Activated naive CD8-positive, alpha-beta T cell (primary cell): ENCODE measurements around the gene MAP7.

ENCODE experiments used
- H3K27ac Mint-ChIP-seq: one replicate; pipeline ENCODE4 v1.8.0; 2021; ENCODE audit warnings: mixed read lengths
- H3K27me3 Mint-ChIP-seq: one replicate; pipeline ENCODE4 v1.8.0; 2021; ENCODE audit warnings: mixed read lengths
- H3K36me3 Mint-ChIP-seq: one replicate; pipeline ENCODE4 v1.8.0; 2021; ENCODE audit warnings: mixed read lengths
- H3K4me1 Mint-ChIP-seq: one replicate; pipeline ENCODE4 v1.8.0; 2021; ENCODE audit warnings: low read depth, mixed read lengths
- H3K4me3 Mint-ChIP-seq: one replicate; pipeline ENCODE4 v1.8.0; 2021; ENCODE audit warnings: mild to moderate bottlenecking, mixed read lengths
- H3K9me3 Mint-ChIP-seq: one replicate; pipeline ENCODE4 v1.8.0; 2021; ENCODE audit warnings: low read depth, mixed read lengths

MAP7 gene

GRCh38 chr6:136576821-136577220 lies 26.6 kb upstream of the MAP7 start:
- Mint-ChIP-seq H3K9me3 (peaks cover 6% of the 10 kb centered on the region), H3K27ac (no peak overlapping the region), H3K36me3 (peaks cover 40% of the 10 kb centered on the region), H3K27me3 (no peaks in the 10 kb centered on the region), H3K4me3 (no peak overlapping the region), H3K4me1 (no peaks in the 10 kb centered on the region)

GRCh38 chr6:136571496-136571895 lies 21.3 kb upstream of the MAP7 start:
- Mint-ChIP-seq H3K27ac (no peak overlapping the region), H3K4me1 (peaks cover 2% of the 10 kb centered on the region), H3K9me3 (peaks cover 19% of the 10 kb centered on the region), H3K27me3 (no peaks in the 10 kb centered on the region), H3K36me3 (peaks cover 40% of the 10 kb centered on the region), H3K4me3 (no peak overlapping the region)

- Mint-ChIP-seq H3K9me3 (peaks cover 19% of the 10 kb centered on the region), H3K36me3 (peaks cover 39% of the 10 kb centered on the region), H3K27me3 (no peaks in the 10 kb centered on the region), H3K4me3 (no peak overlapping the region), H3K27ac (no peak overlapping the region), H3K4me1 (peaks cover 2% of the 10 kb centered on the region)
These were observed 20.8 kb upstream of the MAP7 start for GRCh38 chr6:136571065-136571464.

GRCh38 chr6:136568129-136568528 lies 17.9 kb upstream of the MAP7 start:
- Mint-ChIP-seq H3K27me3 (no peaks in the 10 kb centered on the region), H3K9me3 (peaks cover 15% of the 10 kb centered on the region), H3K4me3 (no peak overlapping the region), H3K4me1 (peaks cover 2% of the 10 kb centered on the region), H3K27ac (no peak overlapping the region), H3K36me3 (peaks cover 28% of the 10 kb centered on the region)

GRCh38 chr6:136567688-136568087 lies 17.5 kb upstream of the MAP7 start:
- H3K27me3 Mint-ChIP-seq: no peaks in the 10 kb centered on the region
- peaks cover 15% of the 10 kb centered on the region for H3K9me3 Mint-ChIP-seq
- H3K4me1 Mint-ChIP-seq: peaks cover 2% of the 10 kb centered on the region
- H3K4me3 Mint-ChIP-seq: no peak overlapping the region
- H3K27ac Mint-ChIP-seq: no peak overlapping the region
- peaks cover 25% of the 10 kb centered on the region for H3K36me3 Mint-ChIP-seq

- Mint-ChIP-seq H3K4me3 (no peak overlapping the region), H3K27ac (no peak overlapping the region), H3K27me3 (no peaks in the 10 kb centered on the region), H3K36me3 (peaks cover 22% of the 10 kb centered on the region), H3K9me3 (peaks cover 13% of the 10 kb centered on the region), H3K4me1 (peaks cover 2% of the 10 kb centered on the region)
These were observed 16.6 kb upstream of the MAP7 start for GRCh38 chr6:136566851-136567250.

- Mint-ChIP-seq H3K9me3 (peaks cover 6% of the 10 kb centered on the region), H3K27ac (no peak overlapping the region), H3K36me3 (peaks cover 19% of the 10 kb centered on the region), H3K4me3 (no peak overlapping the region), H3K4me1 (peaks cover 2% of the 10 kb centered on the region), H3K27me3 (no peaks in the 10 kb centered on the region)
These were observed 15.8 kb upstream of the MAP7 start for GRCh38 chr6:136566007-136566487.

- Mint-ChIP-seq H3K27ac (no peak overlapping the region), H3K4me1 (peaks cover 2% of the 10 kb centered on the region), H3K9me3 (no peaks in the 10 kb centered on the region), H3K4me3 (no peak overlapping the region), H3K27me3 (no peaks in the 10 kb centered on the region), H3K36me3 (peaks cover 12% of the 10 kb centered on the region)
These were observed 14.0 kb upstream of the MAP7 start for GRCh38 chr6:136564180-136564579.

- peaks cover 2% of the 10 kb centered on the region for H3K4me1 Mint-ChIP-seq
- H3K27me3 Mint-ChIP-seq: no peaks in the 10 kb centered on the region
- no peak overlapping the region for H3K27ac Mint-ChIP-seq
- H3K9me3 Mint-ChIP-seq: no peaks in the 10 kb centered on the region
- no peak overlapping the region for H3K4me3 Mint-ChIP-seq
- peaks cover 14% of the 10 kb centered on the region for H3K36me3 Mint-ChIP-seq
These were observed 13.3 kb upstream of the MAP7 start for GRCh38 chr6:136563386-136564152.

- no peak overlapping the region for H3K4me3 Mint-ChIP-seq
- H3K27me3 Mint-ChIP-seq: no peaks in the 10 kb centered on the region
- H3K9me3 Mint-ChIP-seq: no peaks in the 10 kb centered on the region
- no peak overlapping the region for H3K27ac Mint-ChIP-seq
- H3K36me3 Mint-ChIP-seq: peaks cover 12% of the 10 kb centered on the region
- peaks cover 2% of the 10 kb centered on the region for H3K4me1 Mint-ChIP-seq
These were observed 12.0 kb upstream of the MAP7 start for GRCh38 chr6:136562211-136562610.

GRCh38 chr6:136553166-136553787 lies 3.1 kb upstream of the MAP7 start:
- H3K27ac Mint-ChIP-seq: no peak overlapping the region
- peaks cover 18% of the 10 kb centered on the region for H3K27me3 Mint-ChIP-seq
- peaks cover 10% of the 10 kb centered on the region for H3K36me3 Mint-ChIP-seq
- H3K4me1 Mint-ChIP-seq: peaks cover 9% of the 10 kb centered on the region
- no peak overlapping the region for H3K4me3 Mint-ChIP-seq
- H3K9me3 Mint-ChIP-seq: no peaks in the 10 kb centered on the region

GRCh38 chr6:136552054-136552453 lies 1.8 kb upstream of the MAP7 start:
- Mint-ChIP-seq H3K27ac (no peak overlapping the region), H3K4me1 (peaks cover 9% of the 10 kb centered on the region), H3K4me3 (no peak overlapping the region), H3K9me3 (no peaks in the 10 kb centered on the region), H3K27me3 (peaks cover 22% of the 10 kb centered on the region), H3K36me3 (peaks cover 5% of the 10 kb centered on the region)

GRCh38 chr6:136551103-136551502 lies 881 bp upstream of the MAP7 start:
- Mint-ChIP-seq H3K9me3 (no peaks in the 10 kb centered on the region), H3K27ac (no peak overlapping the region), H3K36me3 (peaks cover 5% of the 10 kb centered on the region), H3K27me3 (peaks cover 28% of the 10 kb centered on the region), H3K4me1 (peaks cover 9% of the 10 kb centered on the region), H3K4me3 (peak overlapping the region; percentile 63)

GRCh38 chr6:136550045-136550329 lies 235 bp downstream of the MAP7 start:
- Mint-ChIP-seq H3K27ac (no peak overlapping the region), H3K4me3 (peak overlapping the region; percentile 24), H3K4me1 (peaks cover 9% of the 10 kb centered on the region), H3K36me3 (peaks cover 2% of the 10 kb centered on the region), H3K27me3 (peaks cover 32% of the 10 kb centered on the region), H3K9me3 (no peaks in the 10 kb centered on the region)

- H3K9me3 Mint-ChIP-seq: no peaks in the 10 kb centered on the region
- peaks cover 9% of the 10 kb centered on the region for H3K4me1 Mint-ChIP-seq
- H3K27me3 Mint-ChIP-seq: peaks cover 38% of the 10 kb centered on the region
- H3K4me3 Mint-ChIP-seq: peak overlapping the region; percentile 72
- peaks cover 2% of the 10 kb centered on the region for H3K36me3 Mint-ChIP-seq
- no peak overlapping the region for H3K27ac Mint-ChIP-seq
These were observed 750 bp downstream of the MAP7 start for GRCh38 chr6:136549300-136550044.
